IMR-90 (cell line): ENCODE data around the gene CERS6. TPM values are rescaled to one million over a fixed set of nuclear protein-coding genes. Genes with fewer than 3 reads are reported as not detected.
A peak's percentile ranks its signal among the peaks of the same experiment; 100 is the strongest.

ENCODE experiments used
- ATAC-seq: fragments of 200-7000 bp; cut with Tn5 transposase; 2 replicates; pipeline ENCODE4 v1.9.1; 2020; ENCODE audit warnings: low read depth, mild to moderate bottlenecking, moderate library complexity
- BruUV-seq: library from RNA; stranded (reverse); fragments of 400-500 nt; replicated peaks from 2 replicates; lab custom pipeline; 2021; lab: Mats Ljungman, UMichigan
- CTCF ChIA-PET: fragments of 300-600 bp; formaldehyde crosslinking; extraction: SDS; loops from one replicate; lab custom pipeline; 2021; ENCODE audit warnings: antibody characterized with exemption; lab: Yijun Ruan, JAX
- POLR2A ChIA-PET: fragments of 300-600 bp; sonication (Branson Sonifier 250); formaldehyde crosslinking; loops from one replicate; lab custom pipeline; 2022; ENCODE audit warnings: antibody characterized with exemption; ENCODE audit not compliant: unreplicated experiment; lab: Charles Lee
- DNase-seq: peaks from one replicate; pipeline ENCODE4 v3.0.0; 2013
- H2AFZ ChIP-seq: replicated peaks from 2 replicates; pipeline ENCODE3; 2013; ENCODE audit warnings: low read length, mild to moderate bottlenecking; ENCODE audit not compliant: poor library complexity
- H2AK5ac ChIP-seq: 2 replicates; pipeline ENCODE4 v1.6.1; 2013; ENCODE audit warnings: low read depth, low read length, inconsistent platforms
- H2AK9ac ChIP-seq: replicated peaks from 2 replicates; pipeline ENCODE3; 2013; ENCODE audit warnings: mild to moderate bottlenecking, low read depth, low read length, moderate library complexity; ENCODE audit not compliant: poor library complexity
- H2BK120ac ChIP-seq: 2 replicates; pipeline ENCODE4 v1.6.1; 2013; ENCODE audit warnings: low read depth, low read length, inconsistent platforms
- H2BK15ac ChIP-seq: 3 replicates; pipeline ENCODE4 v1.6.1; 2013; ENCODE audit warnings: low read depth, low read length, inconsistent platforms
- H2BK20ac ChIP-seq: 2 replicates; pipeline ENCODE4 v1.6.1; 2013; ENCODE audit warnings: low read depth, mild to moderate bottlenecking, inconsistent platforms, low read length, moderate library complexity
- H2BK5ac ChIP-seq: 2 replicates; pipeline ENCODE4 v1.6.1; 2013; ENCODE audit warnings: mild to moderate bottlenecking, low read depth, low read length, inconsistent platforms; ENCODE audit not compliant: poor library complexity, severe bottlenecking
- H3K14ac ChIP-seq: replicated peaks from 2 replicates; pipeline ENCODE4 v1.6.1; 2013; ENCODE audit warnings: low read depth, low read length, inconsistent platforms
- H3K18ac ChIP-seq: 2 replicates; pipeline ENCODE4 v1.6.1; 2013; ENCODE audit warnings: low read depth, low read length, control low read depth
- H3K23ac ChIP-seq: 2 replicates; pipeline ENCODE4 v1.6.1; 2013; ENCODE audit warnings: low read depth, low read length, inconsistent platforms
- H3K27ac ChIP-seq: 2 replicates; pipeline ENCODE4 v1.5.1; 2013; ENCODE audit warnings: mild to moderate bottlenecking, control low read depth, low read length; ENCODE audit not compliant: insufficient read depth
- H3K27me3 ChIP-seq: 2 replicates; pipeline ENCODE4 v1.6.1; 2013; ENCODE audit warnings: low read length; ENCODE audit not compliant: control insufficient read depth, insufficient read depth
- H3K36me3 ChIP-seq: 2 replicates; pipeline ENCODE4 v1.6.1; 2013; ENCODE audit warnings: low read length, mixed read lengths; ENCODE audit not compliant: control insufficient read depth, insufficient read depth
- H3K4ac ChIP-seq: 2 replicates; pipeline ENCODE4 v1.6.1; 2013; ENCODE audit warnings: low read depth, low read length, inconsistent platforms
- H3K4me1 ChIP-seq: 2 replicates; pipeline ENCODE4 v1.6.1; 2013; ENCODE audit warnings: low read length, mixed read lengths; ENCODE audit not compliant: control insufficient read depth, insufficient read depth
- H3K4me2 ChIP-seq: 2 replicates; pipeline ENCODE4 v1.6.1; 2013; ENCODE audit warnings: low read depth, mild to moderate bottlenecking, control low read depth, low read length, moderate library complexity
- H3K4me3 ChIP-seq: 2 replicates; pipeline ENCODE4 v1.5.1; 2013; ENCODE audit warnings: low read depth, mild to moderate bottlenecking, control low read depth, low read length, moderate library complexity; ENCODE audit not compliant: insufficient read depth
- H3K56ac ChIP-seq: 2 replicates; pipeline ENCODE4 v1.6.1; 2013; ENCODE audit warnings: low read length, inconsistent platforms; ENCODE audit not compliant: insufficient read depth; ENCODE audit errors: extremely low read depth
- H3K79me1 ChIP-seq, 2 experiments: 2 replicates each; pipeline ENCODE4 v1.6.1; 2013; ENCODE audit warnings: low read length in 2 of 2, inconsistent platforms in 1 of 2, low read depth in 1 of 2
- H3K9ac ChIP-seq: 2 replicates; pipeline ENCODE4 v1.6.1; 2013; ENCODE audit warnings: low read depth, low read length, control low read depth
- H3K9me1 ChIP-seq: 2 replicates; pipeline ENCODE4 v1.6.1; 2013; ENCODE audit warnings: low read length, inconsistent platforms; ENCODE audit not compliant: insufficient read depth
- H3K9me3 ChIP-seq: 2 replicates; pipeline ENCODE4 v1.6.1; 2013; ENCODE audit warnings: low read length; ENCODE audit not compliant: control insufficient read depth, insufficient read depth
- H4K20me1 ChIP-seq: 2 replicates; pipeline ENCODE4 v1.6.1; 2013; ENCODE audit warnings: low read length, inconsistent platforms; ENCODE audit not compliant: insufficient read depth
- H4K5ac ChIP-seq: 2 replicates; pipeline ENCODE4 v1.6.1; 2013; ENCODE audit warnings: mild to moderate bottlenecking, low read depth, low read length, control low read depth
- H4K8ac ChIP-seq, 2 experiments: 2 replicates each; pipeline ENCODE4 v1.6.1; 2013; ENCODE audit warnings: low read depth in 2 of 2, low read length in 2 of 2, control low read depth in 1 of 2, inconsistent platforms in 1 of 2
- H4K91ac ChIP-seq: 2 replicates; pipeline ENCODE4 v1.6.1; 2013; ENCODE audit warnings: low read depth, low read length, inconsistent platforms; ENCODE audit not compliant: insufficient read depth
- CEBPB ChIP-seq: IDR thresholded peaks from 2 replicates; pipeline ENCODE4 v1.6.1; 2012; ENCODE audit warnings: low read depth, low read length, improper control_type of control experiment
- FOS ChIP-seq: fragments of 150-350 bp; IDR thresholded peaks from 2 replicates; pipeline ENCODE4 v1.6.1; 2016; ENCODE audit warnings: low read depth, low read length
- MXI1 ChIP-seq: IDR thresholded peaks from 2 replicates; pipeline ENCODE4 v1.6.1; 2012; ENCODE audit warnings: low read depth, mild to moderate bottlenecking, low read length, moderate library complexity, borderline replicate concordance
- NFE2L2 ChIP-seq: fragments of 150-350 bp; IDR thresholded peaks from 2 replicates; pipeline ENCODE4 v1.6.1; 2016; ENCODE audit warnings: low read depth, mild to moderate bottlenecking, low read length
- POLR2A ChIP-seq: IDR thresholded peaks from 2 replicates; pipeline ENCODE4 v1.6.1; 2012; ENCODE audit warnings: mild to moderate bottlenecking, low read depth, low read length
- RAD21 ChIP-seq: IDR thresholded peaks from 2 replicates; pipeline ENCODE4 v1.6.1; 2012; ENCODE audit warnings: low read length, improper control_type of control experiment
- RFX5 ChIP-seq: IDR thresholded peaks from 2 replicates; pipeline ENCODE4 v1.8.0; 2012; ENCODE audit warnings: low read depth, mild to moderate bottlenecking, low read length, moderate library complexity
- whole genome bisulfite sequencing, 2 experiments: methylation state at CpG; one replicate each; pipeline versions ENCODE4 v1.1.5 to v1.1.7; 2013; ENCODE audit warnings: missing lambda C conversion rate in 2 of 2; ENCODE audit not compliant: insufficient read length in 1 of 2; ENCODE audit errors: extremely low coverage in 2 of 2; 5-methylcytosine and 5-hydroxymethylcytosine counted together
- dilution Hi-C: fragments of 300-500 bp; cut with HindIII; formaldehyde crosslinking; loops from one replicate; pipeline ENCODE4 v1.14.3; 2018; ENCODE audit warnings: low sequenced_read_pairs; ENCODE audit not compliant: unreplicated experiment
- in situ Hi-C: fragments of 300-500 bp; cut with MboI; formaldehyde crosslinking; loops from 3 replicates; pipeline ENCODE4 v1.14.3; 2019; ENCODE audit warnings: low sequenced_read_pairs, inconsistent platforms, mixed read lengths
- intact Hi-C: fragments of 100-400 bp; cut with micrococcal nuclease; formaldehyde crosslinking; loops from 2 replicates; pipeline ENCODE4 v1.10.0; 2022
- polyA plus RNA-seq, 3 experiments: library from polyadenylated mRNA; depleted of rRNA; stranded (reverse); fragments of >200 nt; gene quantifications; 2 replicates each; pipeline ENCODE4 v1.2.3, GENCODE V29; 2012; ENCODE audit warnings: low replicate concordance in 1 of 3
- total RNA-seq: library from RNA; depleted of rRNA; stranded (reverse); fragments of >200 nt; gene quantifications from 2 replicates; pipeline ENCODE4 v1.2.3, GENCODE V29; 2012
- TF ChIP-seq, protein P1 (sequence below): fragments of 150-350 bp; IDR thresholded peaks from 2 replicates; pipeline ENCODE4 v1.6.1; 2016; ENCODE audit warnings: low read depth, mild to moderate bottlenecking, low read length, moderate library complexity, borderline replicate concordance
- TF ChIP-seq, protein P2 (sequence below): conservative IDR thresholded peaks from 2 replicates; pipeline ENCODE4 v1.5.1; 2012; ENCODE audit warnings: mild to moderate bottlenecking, low read depth, low read length, improper control_type of control experiment

Gene CERS6
- total and polyA plus RNA-seq, 2 of the 4 experiments (the other 2 are of a cell fraction), result 2.1 to 5.7 TPM

DNA sequence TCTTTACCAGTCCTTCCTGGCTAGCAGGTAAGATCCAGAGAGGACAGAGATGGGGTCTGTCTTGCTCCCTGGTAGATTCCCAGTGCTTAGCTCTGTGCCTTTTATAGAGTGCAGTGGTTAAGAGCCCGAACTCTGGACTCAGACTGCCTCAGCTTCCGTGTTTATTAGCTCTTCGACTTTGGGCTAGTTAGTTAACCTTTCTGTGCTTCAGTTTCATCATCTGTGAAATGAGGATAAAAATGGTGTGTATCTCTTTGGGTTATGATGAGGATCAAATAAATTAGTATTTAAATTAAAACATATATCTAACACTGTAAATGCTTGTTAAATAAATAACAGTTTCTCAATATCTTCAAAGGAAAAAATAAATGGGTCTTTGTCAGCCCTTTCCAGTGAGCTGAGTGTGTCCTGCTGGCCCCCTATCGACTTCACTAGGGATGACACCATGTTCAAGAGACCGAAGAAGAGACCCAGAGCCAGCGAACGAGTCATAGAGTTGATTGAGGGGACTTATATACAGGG, 38.2 kb downstream of the CERS6 start:
- dilution Hi-C loops, result no loop called here
- Histone ChIP-seq H3K9ac (no peak overlapping the region), H3K56ac (no peak overlapping the region), H2AK5ac (no peak overlapping the region), H2BK15ac (no peak overlapping the region), H2BK120ac (no peak overlapping the region), H4K8ac (no peak overlapping the region), H3K4ac (no peak overlapping the region), H2AK9ac (no peak overlapping the region), H3K79me1 (peaks cover 0 to 3% of the 10 kb centered on the region in 2 experiments; a peak in 1 of 4 replicates), H2BK20ac (no peak overlapping the region), H3K4me1 (peaks cover 4% of the 10 kb centered on the region; the same call in 1 of the 2 replicates), H3K9me3 (no peaks in the 10 kb centered on the region), H3K27ac (no peak overlapping the region), H3K18ac (no peak overlapping the region), H3K4me2 (no peak overlapping the region), H3K23ac (no peak overlapping the region), H2BK5ac (no peak overlapping the region), H3K36me3 (no peaks in the 10 kb centered on the region), H4K5ac (no peak overlapping the region), H2AFZ (no peak overlapping the region), H4K20me1 (no peaks in the 10 kb centered on the region), H3K27me3 (no peaks in the 10 kb centered on the region), H3K9me1 (no peaks in the 10 kb centered on the region), H4K91ac (no peak overlapping the region), H3K4me3 (no peak overlapping the region), H3K14ac (no peak overlapping the region)
- WGBS, 2 experiments, result no CpG with 5 or more reads among the region's 7 CpGs
- DNase-seq, result no peak
- TF ChIP-seq, protein P1, sequence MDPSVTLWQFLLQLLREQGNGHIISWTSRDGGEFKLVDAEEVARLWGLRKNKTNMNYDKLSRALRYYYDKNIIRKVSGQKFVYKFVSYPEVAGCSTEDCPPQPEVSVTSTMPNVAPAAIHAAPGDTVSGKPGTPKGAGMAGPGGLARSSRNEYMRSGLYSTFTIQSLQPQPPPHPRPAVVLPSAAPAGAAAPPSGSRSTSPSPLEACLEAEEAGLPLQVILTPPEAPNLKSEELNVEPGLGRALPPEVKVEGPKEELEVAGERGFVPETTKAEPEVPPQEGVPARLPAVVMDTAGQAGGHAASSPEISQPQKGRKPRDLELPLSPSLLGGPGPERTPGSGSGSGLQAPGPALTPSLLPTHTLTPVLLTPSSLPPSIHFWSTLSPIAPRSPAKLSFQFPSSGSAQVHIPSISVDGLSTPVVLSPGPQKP, result no peak
- TF ChIP-seq NFE2L2 (no peak), RAD21 (no peak), POLR2A (no peak), RFX5 (no peak), MXI1 (no peak), CEBPB (no peak), FOS (no peak)
- TF ChIP-seq, protein P2, sequence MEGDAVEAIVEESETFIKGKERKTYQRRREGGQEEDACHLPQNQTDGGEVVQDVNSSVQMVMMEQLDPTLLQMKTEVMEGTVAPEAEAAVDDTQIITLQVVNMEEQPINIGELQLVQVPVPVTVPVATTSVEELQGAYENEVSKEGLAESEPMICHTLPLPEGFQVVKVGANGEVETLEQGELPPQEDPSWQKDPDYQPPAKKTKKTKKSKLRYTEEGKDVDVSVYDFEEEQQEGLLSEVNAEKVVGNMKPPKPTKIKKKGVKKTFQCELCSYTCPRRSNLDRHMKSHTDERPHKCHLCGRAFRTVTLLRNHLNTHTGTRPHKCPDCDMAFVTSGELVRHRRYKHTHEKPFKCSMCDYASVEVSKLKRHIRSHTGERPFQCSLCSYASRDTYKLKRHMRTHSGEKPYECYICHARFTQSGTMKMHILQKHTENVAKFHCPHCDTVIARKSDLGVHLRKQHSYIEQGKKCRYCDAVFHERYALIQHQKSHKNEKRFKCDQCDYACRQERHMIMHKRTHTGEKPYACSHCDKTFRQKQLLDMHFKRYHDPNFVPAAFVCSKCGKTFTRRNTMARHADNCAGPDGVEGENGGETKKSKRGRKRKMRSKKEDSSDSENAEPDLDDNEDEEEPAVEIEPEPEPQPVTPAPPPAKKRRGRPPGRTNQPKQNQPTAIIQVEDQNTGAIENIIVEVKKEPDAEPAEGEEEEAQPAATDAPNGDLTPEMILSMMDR, result peak; percentile 10; the same call in 1 of the 2 replicates
- ChIA-PET POLR2A (no interaction called here), CTCF (no interaction called here)
- intact Hi-C loops, result no loop called here
- no TSS peak for BruUV-seq
- ATAC-seq, result no peak
- in situ Hi-C loops, result no loop called here
